Esophagus squamous epithelium (tissue), 5 donors: ENCODE data around the gene RTEL1. TPM values are rescaled to one million over a fixed set of nuclear protein-coding genes. Genes with fewer than 3 reads are reported as not detected.

Source experiments
- DNase-seq: peaks from one replicate; lab custom pipeline; 2025; lab: John Stamatoyannopoulos, UW
- H3K27ac ChIP-seq, 4 donors: fragments of 200-600 bp; sonication (generic); one replicate each; pipeline ENCODE4 v1.5.1; 2016 to 2019; ENCODE audit warnings: mild to moderate bottlenecking in 1 of 4
- H3K27me3 ChIP-seq, 4 donors: fragments of 200-600 bp; sonication (generic); 1 replicate in 3 of 4; 2 replicates in 1 of 4; pipeline versions ENCODE4 v1.5.1 to v1.6.0; 2017 to 2021; ENCODE audit warnings: antibody characterized with exemption in 1 of 4
- H3K36me3 ChIP-seq, 3 donors: fragments of 200-600 bp; sonication (generic); one replicate each; pipeline ENCODE4 v1.5.1; 2016 to 2019
- H3K4me1 ChIP-seq, 3 donors: fragments of 200-600 bp; sonication (generic); one replicate each; pipeline ENCODE4 v1.5.1; 2017 to 2019
- H3K4me3 ChIP-seq, 4 donors: fragments of 200-600 bp; sonication (generic); 1 replicate in 3 of 4; 2 replicates in 1 of 4; pipeline ENCODE4 v1.5.1; 2016 to 2019; ENCODE audit warnings: mild to moderate bottlenecking in 2 of 4, moderate library complexity in 1 of 4
- H3K9me3 ChIP-seq, 3 donors: fragments of 200-600 bp; sonication (generic); one replicate each; pipeline ENCODE4 v1.5.1; 2016 to 2019
- POLR2A ChIP-seq, 4 donors: fragments of 450-650 bp; IDR thresholded peaks; one replicate each; pipeline ENCODE4 v1.6.1; 2017; ENCODE audit warnings: antibody characterized with exemption in 4 of 4, mild to moderate bottlenecking in 4 of 4, moderate library complexity in 3 of 4
- WGBS, 2 donors: methylation state at CpG; one replicate each; pipeline ENCODE4 v1.1.5; 2018; 5-methylcytosine and 5-hydroxymethylcytosine counted together
- intact Hi-C: fragments of 100-400 bp; cut with DNase I; formaldehyde crosslinking; loops from one replicate; pipeline ENCODE4 v1.15.0; 2022
- total RNA-seq, 4 donors: library from RNA; depleted of rRNA; stranded (reverse); fragments of >200 nt; gene quantifications; one replicate each; pipeline ENCODE4 v1.1.0, GENCODE V29; 2016
- TF ChIP-seq, protein P1 (sequence below), 6 experiments: fragments of 450-650 bp in 4 of 6; fragments of 200-600 bp in 2 of 6; sonication (generic) in 2 of 6; IDR thresholded peaks; one replicate each; pipeline ENCODE4 v1.5.1; 2016 to 2019; ENCODE audit warnings: antibody characterized with exemption in 6 of 6, mild to moderate bottlenecking in 4 of 6, moderate library complexity in 4 of 6
- donor health status: DM: yes; HTN: yes; CAD: no.

RTEL1 gene
- total RNA-seq, 4 donors from 2014 or later = 6.4 to 22.7 (median 12.8) TPM

GRCh38 chr20:63703976-63704748, 46.0 kb downstream of the RTEL1 start:
- TF ChIP-seq, protein P1, sequence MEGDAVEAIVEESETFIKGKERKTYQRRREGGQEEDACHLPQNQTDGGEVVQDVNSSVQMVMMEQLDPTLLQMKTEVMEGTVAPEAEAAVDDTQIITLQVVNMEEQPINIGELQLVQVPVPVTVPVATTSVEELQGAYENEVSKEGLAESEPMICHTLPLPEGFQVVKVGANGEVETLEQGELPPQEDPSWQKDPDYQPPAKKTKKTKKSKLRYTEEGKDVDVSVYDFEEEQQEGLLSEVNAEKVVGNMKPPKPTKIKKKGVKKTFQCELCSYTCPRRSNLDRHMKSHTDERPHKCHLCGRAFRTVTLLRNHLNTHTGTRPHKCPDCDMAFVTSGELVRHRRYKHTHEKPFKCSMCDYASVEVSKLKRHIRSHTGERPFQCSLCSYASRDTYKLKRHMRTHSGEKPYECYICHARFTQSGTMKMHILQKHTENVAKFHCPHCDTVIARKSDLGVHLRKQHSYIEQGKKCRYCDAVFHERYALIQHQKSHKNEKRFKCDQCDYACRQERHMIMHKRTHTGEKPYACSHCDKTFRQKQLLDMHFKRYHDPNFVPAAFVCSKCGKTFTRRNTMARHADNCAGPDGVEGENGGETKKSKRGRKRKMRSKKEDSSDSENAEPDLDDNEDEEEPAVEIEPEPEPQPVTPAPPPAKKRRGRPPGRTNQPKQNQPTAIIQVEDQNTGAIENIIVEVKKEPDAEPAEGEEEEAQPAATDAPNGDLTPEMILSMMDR (IDR thresholded peaks at IDR 0.05) = no peak
- no peak for TF ChIP-seq POLR2A (IDR thresholded peaks at IDR 0.05)
- intact Hi-C loops = no loop called here
- WGBS, 2 donors = 67 to 80% methylated on average over 2 to 3 of the region's 11 CpGs
- no peak overlapping the region for H3K4me3 ChIP-seq
- no peaks in the 10 kb centered on the region for H3K9me3 ChIP-seq
- DNase-seq = no peak
- H3K4me1 ChIP-seq = peaks cover 27 to 38% (median 27%) of the 10 kb centered on the region in 3 donors
- H3K27ac ChIP-seq = no peak overlapping the region
- H3K27me3 ChIP-seq = no peaks in the 10 kb centered on the region
- H3K36me3 ChIP-seq = peaks cover 10 to 48% (median 25%) of the 10 kb centered on the region in 3 donors

DNA sequence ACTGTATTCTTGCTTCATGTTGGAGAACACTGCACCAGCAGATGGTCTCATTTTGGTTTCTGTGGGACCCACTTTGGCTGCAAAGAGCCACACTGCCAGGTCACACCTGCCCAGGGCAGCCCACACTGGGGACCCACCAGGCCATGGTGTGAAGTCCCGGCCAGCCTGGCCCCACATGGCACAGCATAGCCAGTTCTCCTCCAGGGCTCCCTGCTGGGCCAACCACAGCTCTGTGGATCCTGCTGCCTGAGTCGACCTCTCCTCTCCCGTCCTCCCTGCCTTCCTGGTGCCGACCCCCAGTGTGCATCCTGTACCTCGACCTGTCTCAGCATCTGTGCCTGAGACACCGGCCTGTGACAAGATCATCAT, 46.6 kb downstream of the RTEL1 start:
- intact Hi-C loops = no loop called here
- H3K27me3 ChIP-seq = no peaks in the 10 kb centered on the region
- H3K9me3 ChIP-seq = no peaks in the 10 kb centered on the region
- peaks cover 10 to 54% (median 29%) of the 10 kb centered on the region in 3 donors for H3K36me3 ChIP-seq
- H3K4me3 ChIP-seq = no peak overlapping the region
- WGBS, 2 donors = 79 to 88% methylated on average over 5 of the region's 6 CpGs
- no peak for DNase-seq
- H3K27ac ChIP-seq = no peak overlapping the region
- H3K4me1 ChIP-seq = peaks cover 22 to 38% (median 27%) of the 10 kb centered on the region in 3 donors
- TF ChIP-seq, protein P1 (IDR thresholded peaks at IDR 0.05) = no peak
- no peak for TF ChIP-seq POLR2A (IDR thresholded peaks at IDR 0.05)

- 90 to 92% methylated on average over 2 to 6 of the region's 8 CpGs for WGBS, 2 donors
- DNase-seq = no peak
- Histone ChIP-seq H3K27me3 (no peaks in the 10 kb centered on the region), H3K4me1 (peaks cover 22 to 41% (median 23%) of the 10 kb centered on the region in 3 donors), H3K36me3 (peaks cover 10 to 57% (median 29%) of the 10 kb centered on the region in 3 donors), H3K9me3 (no peaks in the 10 kb centered on the region), H3K27ac (no peak overlapping the region), H3K4me3 (no peak overlapping the region)
- intact Hi-C loops = no loop called here
- TF ChIP-seq, protein P1 (IDR thresholded peaks at IDR 0.05) = no peak
- TF ChIP-seq POLR2A (IDR thresholded peaks at IDR 0.05) = no peak
Observed at GRCh38 chr20:63705232-63706026, 47.3 kb downstream of the RTEL1 start.

DNA sequence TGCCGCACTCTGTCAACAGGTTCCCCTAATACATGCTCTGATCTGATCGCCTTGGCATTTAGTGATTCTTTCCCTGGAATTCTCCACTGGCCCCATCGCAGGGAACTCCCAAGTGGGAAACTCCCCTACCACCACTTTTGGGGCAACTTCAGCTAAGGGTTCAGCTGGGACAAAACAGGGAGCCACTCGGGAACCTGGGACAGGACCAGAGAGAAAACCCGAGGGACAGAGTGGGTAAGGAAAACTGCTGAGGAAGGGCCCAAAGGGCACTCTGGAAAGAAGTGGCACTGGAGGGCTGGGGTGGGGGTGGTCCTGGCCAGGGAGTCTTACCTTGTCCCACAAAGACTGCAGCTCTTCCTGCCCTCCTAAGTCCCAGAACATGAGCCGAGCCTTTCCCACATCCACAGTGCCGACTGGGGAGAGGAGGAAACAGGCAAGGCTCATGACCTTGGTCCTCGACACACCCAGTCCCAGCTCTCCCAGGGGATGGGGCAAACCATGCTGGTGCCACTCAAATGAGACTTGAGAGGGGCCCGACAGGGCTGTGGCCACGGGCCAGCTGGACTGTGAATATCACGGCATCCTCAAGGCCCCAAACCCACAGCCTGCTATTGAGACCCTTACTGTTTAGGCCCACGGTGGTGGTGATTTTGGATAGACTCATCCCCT, 48.0 kb downstream of the RTEL1 start:
- WGBS, 2 donors = 58 to 71% methylated on average over 6 to 7 of the region's 12 CpGs
- H3K27ac ChIP-seq = peak overlapping the region; percentile 91 to 98 (median 94)
- no peak for DNase-seq
- TF ChIP-seq POLR2A (IDR thresholded peaks at IDR 0.05) = no peak
- TF ChIP-seq, protein P1 (IDR thresholded peaks at IDR 0.05) = no peak
- H3K4me3 ChIP-seq = peak overlapping the region in 2 of 4 donors; percentile 89 to 98
- H3K27me3 ChIP-seq = no peaks in the 10 kb centered on the region
- H3K36me3 ChIP-seq = peaks cover 10 to 64% (median 29%) of the 10 kb centered on the region in 3 donors
- H3K9me3 ChIP-seq = no peaks in the 10 kb centered on the region
- peaks cover 22 to 43% (median 23%) of the 10 kb centered on the region in 3 donors for H3K4me1 ChIP-seq
- intact Hi-C loops = no loop called here
